OCI-LY7 (cell line): Measurements from ENCODE around the gene TMEM41A.
"Not testable (repeated sequence)": the region's sequence is repeated elsewhere in the genome, so short reads cannot be mapped to it uniquely, and the experiment has no call there.

Experiments
- CTCF ChIP-seq: fragments of 200-600 bp; sonication (generic); conservative IDR thresholded peaks from 2 replicates; pipeline ENCODE4 v1.5.1; 2014; ENCODE audit warnings: mild to moderate bottlenecking, antibody characterized with exemption, low read length, moderate library complexity, mixed read lengths
- EZH2phosphoT487 ChIP-seq: fragments of 200-600 bp; sonication (generic); IDR thresholded peaks from 2 replicates; pipeline ENCODE4 v1.6.1; 2018; ENCODE audit warnings: low read depth, borderline replicate concordance, mild to moderate bottlenecking, mixed run types, antibody characterized with exemption, low read length, moderate library complexity, mixed read lengths

- not testable (repeated sequence) for TF ChIP-seq CTCF, EZH2phosphoT487
These were observed 47.4 kb downstream of the TMEM41A start for GRCh38 chr3:185451432-185451831.
